Effector CD4-positive, alpha-beta T cell (primary cell): ENCODE measurements around the gene RSAD2.
"Not testable (repeated sequence)": the region's sequence is repeated elsewhere in the genome, so short reads cannot be mapped to it uniquely, and the experiment has no call there.

Experiments
- DNase-seq: peaks from one replicate; pipeline ENCODE4 v3.0.0-alpha.2; 2020
- total RNA-seq: gene quantifications from one replicate; lab custom pipeline; 2026; lab: John Stamatoyannopoulos, UW

RSAD2 gene, protein sequence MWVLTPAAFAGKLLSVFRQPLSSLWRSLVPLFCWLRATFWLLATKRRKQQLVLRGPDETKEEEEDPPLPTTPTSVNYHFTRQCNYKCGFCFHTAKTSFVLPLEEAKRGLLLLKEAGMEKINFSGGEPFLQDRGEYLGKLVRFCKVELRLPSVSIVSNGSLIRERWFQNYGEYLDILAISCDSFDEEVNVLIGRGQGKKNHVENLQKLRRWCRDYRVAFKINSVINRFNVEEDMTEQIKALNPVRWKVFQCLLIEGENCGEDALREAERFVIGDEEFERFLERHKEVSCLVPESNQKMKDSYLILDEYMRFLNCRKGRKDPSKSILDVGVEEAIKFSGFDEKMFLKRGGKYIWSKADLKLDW
- 5.4 reads per million, percentile 21 among the genes with 10 or more reads in this experiment for total RNA-seq

DNA sequence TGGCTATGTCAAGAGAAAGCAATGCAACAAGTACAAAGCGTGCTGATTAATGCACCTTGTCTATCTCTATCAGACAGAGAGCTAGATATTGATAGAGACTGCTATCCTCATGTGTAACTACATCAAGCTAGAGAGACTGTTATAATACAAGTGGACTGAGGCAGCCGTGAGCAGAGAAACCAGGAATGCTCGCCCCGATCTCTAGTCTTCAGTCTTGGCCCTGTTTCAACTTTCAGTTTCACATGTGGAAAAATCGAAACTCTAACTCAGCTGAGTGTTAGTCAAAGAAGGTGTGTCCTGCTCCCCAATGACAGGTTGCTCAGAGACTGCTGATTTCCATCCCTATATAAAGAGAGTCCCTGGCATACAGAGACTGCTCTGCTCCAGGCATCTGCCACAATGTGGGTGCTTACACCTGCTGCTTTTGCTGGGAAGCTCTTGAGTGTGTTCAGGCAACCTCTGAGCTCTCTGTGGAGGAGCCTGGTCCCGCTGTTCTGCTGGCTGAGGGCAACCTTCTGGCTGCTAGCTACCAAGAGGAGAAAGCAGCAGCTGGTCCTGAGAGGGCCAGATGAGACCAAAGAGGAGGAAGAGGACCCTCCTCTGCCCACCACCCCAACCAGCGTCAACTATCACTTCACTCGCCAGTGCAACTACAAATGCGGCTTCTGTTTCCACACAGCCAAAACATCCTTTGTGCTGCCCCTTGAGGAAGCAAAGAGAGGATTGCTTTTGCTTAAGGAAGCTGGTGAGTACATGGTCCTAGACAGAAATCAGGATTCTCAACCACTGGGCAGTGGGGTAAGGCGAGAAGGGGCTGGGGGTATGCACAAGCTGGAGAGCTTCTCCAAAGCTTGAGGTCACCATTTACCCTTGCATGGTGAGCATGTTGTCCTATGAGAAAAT, at the start of gene RSAD2:
Gene RSAD2 (plus strand): TSS at position 376 of the 903 bp plus-strand sequence. CDS start 24 bp downstream, at position 400.
- DNase-seq: peak; percentile 7

DNA sequence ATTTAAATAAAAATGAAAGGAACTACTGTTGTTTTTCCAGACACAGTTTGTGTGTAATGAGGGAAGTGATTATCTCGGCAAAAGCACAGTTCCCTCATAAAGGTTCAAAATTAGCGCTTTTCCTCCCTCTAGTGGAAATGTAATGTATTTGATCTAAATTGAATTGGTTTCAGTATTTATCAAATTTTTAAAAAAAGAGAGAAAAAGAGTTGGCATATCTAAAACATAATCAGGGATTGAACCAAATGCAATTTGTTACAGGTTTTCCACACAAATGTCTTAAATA, 49.3 kb upstream of the RSAD2 start:
- DNase-seq: no peak

- DNase-seq: no peak
Observed at GRCh38 chr2:6831229-6831628, 46.3 kb upstream of the RSAD2 start.

DNA sequence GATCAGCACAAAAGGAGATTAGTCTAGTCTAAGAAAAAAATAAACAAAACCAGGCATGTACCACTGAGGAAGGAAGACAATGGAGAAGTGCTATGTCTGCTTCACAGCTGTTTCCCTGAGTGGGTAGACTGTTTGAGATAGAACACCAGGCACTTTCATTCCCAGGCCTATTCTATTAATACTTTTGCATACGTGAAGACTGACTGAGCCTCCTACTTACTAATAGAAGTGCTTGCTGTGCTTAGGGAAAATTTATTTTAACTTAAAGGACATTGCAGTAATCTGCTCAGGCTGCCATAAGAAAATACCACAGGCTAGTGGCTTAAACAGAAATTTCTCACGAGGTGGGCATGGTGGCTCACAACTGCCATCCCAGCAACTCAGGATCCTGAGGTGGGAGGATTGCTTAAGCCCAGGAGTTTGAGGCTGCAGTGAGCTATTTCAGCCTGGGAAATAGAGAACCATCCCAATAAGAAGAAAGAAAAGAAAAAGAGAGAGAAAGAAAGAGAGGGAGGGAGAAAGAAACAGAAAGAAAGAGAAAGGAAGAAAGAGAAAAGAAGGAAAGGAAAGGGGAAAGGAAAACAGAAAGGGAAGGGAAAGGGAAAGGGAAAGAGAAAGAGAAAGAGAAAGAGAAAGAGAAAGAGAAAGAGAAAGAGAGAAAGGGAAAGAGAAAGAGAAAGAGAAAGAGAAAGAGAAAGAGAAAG, 44.8 kb upstream of the RSAD2 start:
- no peak for DNase-seq

DNA sequence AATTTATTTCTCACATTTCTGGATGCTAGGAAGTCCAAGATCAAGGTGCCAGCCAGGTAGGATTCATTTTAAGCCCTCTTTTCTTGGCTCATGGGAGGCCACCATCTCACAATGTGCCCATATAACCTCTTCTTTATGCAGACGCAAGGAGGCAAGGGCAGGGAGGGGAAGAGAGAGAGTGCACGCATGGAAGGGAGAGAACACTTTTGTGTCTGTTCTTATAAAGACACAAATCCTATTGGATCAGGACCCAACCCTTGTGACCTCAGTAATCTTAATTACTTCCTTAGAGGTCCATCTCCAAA, 44.3 kb upstream of the RSAD2 start:
- DNase-seq: no peak

DNA sequence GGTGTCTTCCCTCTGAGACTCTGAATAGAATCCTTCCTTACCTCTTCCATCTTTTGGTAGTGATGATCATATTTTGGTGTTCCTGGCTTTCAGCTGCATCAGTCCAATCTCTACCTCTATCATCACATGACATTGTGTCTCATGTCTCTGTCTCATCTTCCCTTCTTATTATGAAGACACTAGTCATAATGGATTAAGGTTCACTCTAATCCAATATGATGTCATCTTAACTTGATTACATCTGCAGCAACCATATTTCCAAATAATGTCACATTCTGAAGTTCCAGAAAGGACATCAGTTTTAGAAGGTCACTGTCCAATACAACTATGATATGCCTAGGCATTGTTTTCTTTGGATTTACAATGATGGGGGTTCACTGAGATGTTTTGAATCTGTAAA, 43.4 kb upstream of the RSAD2 start:
- no peak for DNase-seq

DNA sequence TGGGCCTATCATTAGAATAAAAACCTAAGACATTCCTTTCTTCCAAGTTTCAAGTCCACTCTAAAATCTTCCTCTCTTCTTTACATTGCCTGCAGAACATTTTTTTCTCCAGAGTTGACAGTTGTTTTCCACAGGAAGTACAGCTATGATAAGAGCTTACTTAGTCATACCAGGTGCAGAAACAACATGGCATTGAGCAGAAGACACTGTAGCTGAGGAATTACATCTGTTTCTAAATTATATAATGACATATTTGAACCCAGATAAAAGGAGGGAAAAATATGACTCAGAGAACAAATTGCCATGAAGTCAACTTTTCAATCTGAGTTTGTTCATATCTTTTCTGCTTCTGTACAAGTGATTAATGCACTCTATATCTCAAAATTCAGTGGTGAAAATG, 42.1 kb upstream of the RSAD2 start:
- DNase-seq: no peak

DNA sequence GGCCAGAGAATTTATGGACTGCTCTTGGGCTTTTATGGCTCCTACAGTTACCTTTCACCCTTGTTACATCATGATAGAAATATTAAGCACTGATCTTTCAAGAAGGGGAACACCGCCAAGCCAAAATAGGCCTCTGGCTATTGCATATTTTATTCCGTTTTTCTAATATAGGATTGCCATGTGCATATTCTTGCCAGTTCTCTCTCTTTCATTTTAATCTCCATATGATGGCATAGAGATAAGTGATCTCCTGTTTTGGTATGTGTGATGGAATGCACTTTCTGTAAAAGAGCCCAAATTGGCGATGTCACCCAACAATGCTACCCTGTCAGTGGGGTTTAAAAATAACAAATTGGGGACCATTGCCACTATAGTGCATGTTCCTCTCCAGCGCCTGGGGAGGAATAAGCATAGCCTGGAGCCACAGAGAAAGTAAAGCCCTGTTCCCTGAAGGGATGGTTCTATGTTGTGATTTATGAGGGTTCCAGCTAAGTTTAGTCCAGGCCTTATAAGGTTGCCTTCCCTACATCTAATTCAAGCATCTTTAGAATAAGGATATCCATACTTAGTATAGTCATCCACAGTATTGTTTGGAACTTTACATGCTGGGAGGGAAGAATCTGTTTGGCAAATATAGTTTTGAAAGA, 38.8 kb upstream of the RSAD2 start:
- no peak for DNase-seq

- DNase-seq: no peak
Observed at GRCh38 chr2:6841537-6842287, 35.9 kb upstream of the RSAD2 start.

DNA sequence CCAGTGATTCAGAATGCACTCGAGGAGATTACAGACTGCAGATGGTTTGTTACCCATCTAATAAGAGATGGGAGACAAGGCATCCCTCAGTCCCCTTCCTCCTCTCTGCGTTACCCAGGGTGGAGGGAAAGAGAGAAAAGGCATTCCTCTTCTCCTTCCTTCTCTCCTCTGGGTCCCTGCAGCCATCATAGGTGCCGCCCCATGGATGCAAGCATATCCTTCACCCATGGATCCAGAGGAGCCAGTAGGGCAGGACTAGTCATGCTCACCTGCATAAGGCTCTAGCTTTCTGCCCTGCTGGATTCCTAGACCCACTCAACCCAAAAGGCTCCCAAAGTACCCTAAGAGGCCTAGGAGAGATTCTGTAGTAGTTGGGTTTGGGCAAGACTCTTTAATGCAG, 32.3 kb upstream of the RSAD2 start:
- no peak for DNase-seq

- no peak for DNase-seq
Observed at GRCh38 chr2:6845903-6846302, 31.7 kb upstream of the RSAD2 start.

DNA sequence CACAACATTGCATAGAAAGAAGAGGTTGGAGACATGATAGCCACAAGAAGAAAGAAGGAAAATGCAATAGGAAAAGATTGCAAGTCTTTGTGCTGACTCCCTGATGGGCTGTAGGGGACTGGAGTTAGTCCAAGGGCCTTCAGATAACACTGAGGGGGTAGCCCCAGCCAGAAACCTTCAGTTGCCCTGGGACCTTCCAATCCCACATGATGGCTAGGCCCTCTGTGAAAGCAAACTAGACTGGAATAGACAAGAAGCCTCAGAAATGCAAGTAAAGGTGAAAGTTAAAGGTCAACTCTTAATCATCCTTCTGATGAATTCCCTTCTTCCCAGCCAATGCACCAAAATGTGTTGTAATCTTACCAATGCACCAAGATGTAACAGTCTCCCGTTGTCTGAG, 31.0 kb upstream of the RSAD2 start:
- no peak for DNase-seq

GRCh38 chr2:6846967-6847681, 30.5 kb upstream of the RSAD2 start:
- no peak for DNase-seq

- no peak for DNase-seq
Observed at GRCh38 chr2:6852195-6852594, 25.4 kb upstream of the RSAD2 start.

GRCh38 chr2:6854416-6854815, 23.2 kb upstream of the RSAD2 start:
- DNase-seq: no peak

DNA sequence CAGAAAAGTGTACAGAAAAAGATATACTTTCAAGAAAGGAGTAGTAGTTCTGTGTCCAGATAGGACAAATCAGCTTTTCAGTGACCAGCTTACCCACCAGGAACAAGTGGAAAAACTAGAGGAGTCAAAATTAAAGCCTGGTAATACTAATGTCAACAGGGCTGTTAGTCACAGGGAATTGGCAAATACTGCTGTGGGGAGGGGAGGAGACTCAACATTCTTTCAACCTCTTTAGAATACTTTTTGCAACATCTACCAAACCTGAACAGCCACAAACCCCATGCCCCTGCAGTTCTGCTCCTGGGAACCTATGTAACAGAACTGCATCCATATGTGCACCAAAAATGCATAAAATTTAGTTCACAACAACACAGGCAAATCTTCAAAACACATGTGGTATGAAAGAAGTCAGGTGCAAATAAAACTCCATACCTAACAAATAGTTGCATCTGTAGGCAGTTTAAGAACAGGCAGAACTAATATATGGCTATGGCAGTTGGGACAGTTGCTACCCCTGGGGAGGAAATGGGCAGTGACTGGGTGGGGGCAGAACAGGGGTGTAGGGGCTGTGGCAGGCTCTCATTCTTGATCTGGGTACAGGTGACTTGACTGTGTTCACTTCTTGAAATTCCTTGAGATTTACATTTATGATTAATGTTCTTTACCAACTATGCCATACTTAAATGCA, 21.6 kb upstream of the RSAD2 start:
- no peak for DNase-seq

DNA sequence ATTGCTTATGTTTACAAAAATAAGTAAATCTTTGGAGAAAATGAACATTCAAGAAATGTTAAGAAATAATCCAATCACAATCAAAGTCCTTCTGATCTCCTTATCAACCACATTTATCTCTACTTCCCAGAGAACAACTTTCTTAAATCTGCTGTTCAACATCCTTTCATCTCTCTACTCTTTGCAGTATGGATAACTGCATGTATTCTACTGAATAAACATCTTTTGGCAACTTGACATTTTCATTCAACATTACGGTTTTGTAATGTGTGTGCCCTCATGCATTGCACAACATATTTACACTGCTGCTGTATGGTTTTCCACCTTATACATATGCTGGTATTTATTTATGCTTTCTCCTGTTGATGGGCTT, 21.0 kb upstream of the RSAD2 start:
- DNase-seq: no peak

- DNase-seq: not testable (repeated sequence)
Observed at GRCh38 chr2:6858466-6859027, 19.0 kb upstream of the RSAD2 start.

- DNase-seq: no peak
Observed at GRCh38 chr2:6860296-6860695, 17.3 kb upstream of the RSAD2 start.

DNA sequence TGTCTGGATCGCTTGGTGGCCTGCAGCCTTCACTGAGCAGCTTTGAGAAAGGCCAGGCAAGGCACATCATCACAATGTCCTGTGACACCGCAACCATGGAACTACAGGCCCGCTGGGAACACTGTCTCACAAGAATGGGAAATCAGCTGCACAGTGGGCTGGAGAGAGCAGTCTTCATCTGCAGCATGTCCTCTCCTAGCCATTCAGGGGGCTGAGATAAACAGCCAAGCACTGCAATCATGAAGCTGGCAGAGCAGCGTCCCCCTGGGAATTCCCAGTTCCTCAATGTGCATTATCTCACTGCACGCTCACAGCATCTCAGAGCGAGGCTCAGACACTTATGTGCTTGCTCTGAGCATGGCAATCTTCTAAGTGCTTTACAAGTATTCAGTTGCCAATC, 13.8 kb upstream of the RSAD2 start:
- DNase-seq: no peak

DNA sequence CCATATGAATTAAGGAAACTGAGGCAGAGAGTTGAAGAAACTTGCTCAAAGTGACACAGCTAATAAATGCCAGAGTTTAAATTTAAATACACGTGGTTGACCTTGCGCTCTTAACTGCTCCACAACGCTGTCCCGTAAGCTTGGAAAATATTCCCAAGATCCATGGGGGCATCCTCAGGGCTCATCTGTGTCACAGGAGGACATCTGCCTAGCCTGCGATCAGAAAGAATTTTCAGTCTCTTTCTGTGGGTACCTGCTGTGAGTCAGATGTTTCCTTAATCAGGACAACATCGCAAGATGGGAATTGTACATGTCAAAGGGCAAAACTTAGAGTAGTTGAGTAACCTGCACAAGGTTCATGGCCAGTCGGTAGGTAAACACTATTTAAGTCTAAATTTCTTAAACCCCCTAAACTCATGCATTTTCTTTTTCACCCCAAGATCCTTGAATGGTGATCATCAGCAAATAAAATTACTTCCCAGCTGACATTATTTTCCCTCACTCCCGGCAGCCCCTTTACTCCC, 13.3 kb upstream of the RSAD2 start:
- DNase-seq: no peak
